DMS114 treated with DMSO at 0.1 percent for 48 hours (cell line): ENCODE measurements around the gene NDUFC2.
"Not testable (repeated sequence)": the region's sequence is repeated elsewhere in the genome, so short reads cannot be mapped to it uniquely, and the experiment has no call there.

Source experiments
- DNase-seq: peaks from one replicate; lab custom pipeline; 2025; ENCODE audit not compliant: unreplicated experiment; lab: John Stamatoyannopoulos, UW

Gene NDUFC2

GRCh38 chr11:78080084-78080817 is 589 bp upstream of the NDUFC2 start:
- no peak for DNase-seq

GRCh38 chr11:78078218-78079167 is 1.2 kb downstream of the NDUFC2 start:
- no peak for DNase-seq

DNA sequence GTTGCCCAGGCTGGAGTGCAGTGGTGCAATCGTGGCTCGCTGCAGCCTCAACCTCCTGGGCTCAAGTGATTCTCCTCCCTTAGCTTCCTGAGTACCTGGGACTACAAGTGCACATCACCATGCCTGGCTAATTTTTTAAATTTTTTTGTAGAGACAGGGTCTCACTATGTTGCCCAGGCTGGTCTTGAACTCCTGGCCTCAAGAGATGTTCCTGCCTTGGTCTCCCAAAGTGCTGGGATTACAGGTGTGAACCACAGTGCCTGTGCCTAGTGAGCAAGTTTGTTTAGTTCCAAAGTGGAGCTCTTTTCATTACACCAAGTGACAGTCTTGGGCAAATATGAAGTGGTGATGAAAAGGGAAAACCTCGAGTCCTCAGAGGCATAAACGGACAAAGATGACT is 2.1 kb downstream of the NDUFC2 start:
- DNase-seq, result not testable (repeated sequence)

DNA sequence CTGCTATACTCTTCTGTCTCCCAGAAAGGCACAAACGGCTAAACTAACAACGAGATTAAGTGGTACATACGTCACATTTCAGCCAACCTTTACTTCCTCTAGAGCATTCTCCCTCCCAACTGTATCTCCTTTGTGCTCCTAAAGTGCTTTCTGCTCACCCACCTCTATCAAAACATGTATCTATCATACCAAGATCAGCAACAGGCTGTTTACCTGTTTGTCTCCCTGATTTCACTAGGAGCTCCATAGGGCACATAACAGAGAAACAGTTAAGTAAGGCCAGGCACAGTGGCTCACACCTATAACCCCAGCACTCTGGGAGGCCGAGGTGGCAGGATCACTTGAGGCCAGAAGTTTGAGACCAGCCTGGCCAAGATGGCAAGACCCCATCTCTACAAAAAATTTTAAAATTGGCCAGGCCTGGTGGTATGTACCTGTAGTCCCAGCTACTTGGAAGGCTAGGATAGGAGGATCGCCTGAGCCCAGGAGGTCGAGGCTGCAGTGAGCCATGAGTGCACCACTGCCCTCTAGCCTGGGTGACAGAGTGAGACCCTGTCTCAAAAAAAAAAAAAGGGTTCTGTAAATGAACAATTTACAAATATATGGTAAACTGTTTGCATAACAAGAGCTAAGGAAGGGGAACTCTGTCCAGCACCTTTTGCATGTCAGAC is 2.8 kb downstream of the NDUFC2 start:
- DNase-seq, result no peak

DNA sequence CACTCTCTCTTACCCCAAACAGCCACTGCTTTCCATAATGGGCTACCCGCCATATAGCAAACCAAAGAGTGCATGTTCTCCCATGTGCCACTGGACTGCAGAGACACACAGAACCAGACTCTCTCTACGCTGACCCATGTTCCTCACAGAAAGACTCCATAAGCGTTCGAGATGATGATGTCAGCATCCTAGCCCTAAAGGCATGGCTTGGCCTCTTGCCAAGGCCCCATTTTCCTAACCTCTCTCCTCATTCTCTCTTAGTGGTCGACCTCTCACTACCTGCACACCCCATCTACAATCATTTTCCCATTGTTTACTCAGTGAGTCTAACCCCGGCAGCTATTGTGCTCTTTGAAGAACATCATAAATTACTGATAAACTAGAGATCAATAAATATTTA is 4.9 kb downstream of the NDUFC2 start:
- no peak for DNase-seq

DNA sequence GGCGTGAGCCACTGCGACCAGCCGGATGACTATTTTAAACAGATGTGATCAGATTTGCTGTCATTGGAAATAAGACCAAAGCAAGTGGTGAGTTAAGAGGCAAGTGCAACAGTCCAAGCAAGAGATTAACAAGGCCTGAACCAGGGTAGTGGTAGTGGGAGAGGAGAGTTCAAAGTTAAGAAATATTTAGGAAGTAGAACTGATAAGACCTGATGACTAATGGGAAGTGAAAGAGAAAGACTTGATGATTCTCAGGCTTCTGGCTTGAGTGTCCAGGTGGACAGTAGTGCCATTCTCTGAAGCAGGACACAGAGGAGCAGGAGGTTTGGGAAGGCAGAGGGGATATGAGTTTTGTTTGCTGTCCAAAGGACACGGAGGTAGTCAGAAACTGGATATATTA is 7.2 kb downstream of the NDUFC2 start:
- DNase-seq, result no peak

GRCh38 chr11:78071717-78072116 is 7.9 kb downstream of the NDUFC2 start:
- no peak for DNase-seq

GRCh38 chr11:78070621-78071020 is 9.0 kb downstream of the NDUFC2 start:
- DNase-seq, result no peak

GRCh38 chr11:78069465-78069864 is 10.2 kb downstream of the NDUFC2 start:
- DNase-seq, result no peak

DNA sequence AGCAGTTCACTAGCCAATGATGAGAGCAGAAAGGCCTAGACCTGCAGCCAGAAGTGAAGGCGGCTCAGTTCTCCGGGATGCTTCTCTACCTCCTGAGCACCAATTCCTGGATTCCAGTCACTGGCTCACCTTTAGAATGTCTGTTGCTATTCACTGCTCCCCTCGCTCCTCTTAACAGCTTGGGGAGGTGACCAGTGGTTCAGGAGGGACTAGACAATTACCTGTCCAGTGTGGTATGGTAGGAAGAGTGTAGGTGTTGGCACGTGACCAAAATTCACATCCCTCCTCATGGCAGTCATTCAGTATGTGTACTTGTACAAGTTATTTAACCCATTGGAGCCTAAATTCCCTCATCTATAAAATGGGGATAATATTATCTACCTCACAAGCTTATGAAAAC is 12.0 kb downstream of the NDUFC2 start:
- no peak for DNase-seq

DNA sequence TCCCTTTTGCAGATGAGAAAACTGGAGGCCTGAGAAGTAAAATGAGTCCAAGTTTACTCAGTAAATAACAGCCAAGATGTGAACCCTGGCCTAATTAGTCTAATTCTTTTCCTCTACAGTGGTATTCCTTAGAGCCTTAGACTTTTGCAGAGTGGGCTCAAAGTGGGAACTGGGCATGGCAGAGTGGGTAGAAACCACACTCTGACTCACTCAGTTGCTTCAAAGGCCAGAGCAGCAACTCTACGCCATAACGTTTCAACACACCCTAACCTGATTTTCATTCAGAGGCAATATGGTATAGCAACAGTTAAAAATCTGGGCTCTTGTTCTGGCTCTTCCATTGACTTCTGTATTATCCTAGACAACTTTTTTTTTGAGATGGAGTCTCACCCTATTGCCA is 13.2 kb downstream of the NDUFC2 start:
- DNase-seq, result no peak

DNA sequence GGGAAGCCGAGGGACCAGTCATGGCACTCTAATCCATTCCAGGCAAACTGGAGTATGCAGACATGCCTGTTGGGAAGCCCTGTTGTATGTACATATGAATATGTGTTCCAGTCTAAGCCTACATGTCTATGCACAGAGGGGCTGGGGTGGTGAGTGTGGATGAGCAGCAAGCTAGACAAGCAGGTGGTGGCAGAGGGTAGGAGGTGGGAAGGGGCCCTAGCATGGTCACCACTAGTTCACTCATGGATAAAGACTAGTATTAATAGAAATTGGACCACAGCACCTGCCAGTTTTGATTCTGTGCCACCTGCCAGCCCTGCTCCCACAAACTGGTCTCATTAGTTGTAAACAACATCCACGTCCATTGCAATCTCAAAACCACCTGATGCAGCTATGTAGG is 14.5 kb downstream of the NDUFC2 start:
- no peak for DNase-seq

- DNase-seq, result no peak
These were observed 16.1 kb downstream of the NDUFC2 start, which contains the start of gene THRSP for GRCh38 chr11:78063440-78064181. Gene THRSP, plus strand, starts transcription at chr11:78063861. Its CDS starts 21 bp downstream, at chr11:78063882.

GRCh38 chr11:78062671-78063070 is 17.0 kb downstream of the NDUFC2 start:
- DNase-seq, result no peak

DNA sequence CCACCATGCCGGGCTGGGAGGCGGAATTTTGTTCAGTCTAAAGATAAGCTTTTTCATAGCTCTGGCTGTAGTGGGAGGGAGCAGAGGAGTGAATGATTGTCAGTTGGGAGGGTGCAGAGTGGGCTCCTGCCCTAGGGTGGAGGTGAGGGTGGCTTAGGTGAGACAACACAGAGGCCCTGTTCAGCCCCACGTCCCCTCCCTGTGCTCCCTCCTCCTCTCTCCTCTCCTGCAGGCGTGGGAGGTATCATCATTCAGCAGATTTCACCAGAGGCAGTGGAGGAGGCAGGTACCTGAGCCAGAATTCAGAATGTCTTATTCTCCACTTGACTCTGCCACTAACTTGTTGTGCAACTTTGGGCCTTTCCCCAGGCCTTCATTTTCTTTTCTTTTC is 17.7 kb downstream of the NDUFC2 start:
- DNase-seq, result no peak

- no peak for DNase-seq
These were observed 18.4 kb downstream of the NDUFC2 start for GRCh38 chr11:78061088-78061920.

- DNase-seq, result no peak
These were observed 19.1 kb downstream of the NDUFC2 start for GRCh38 chr11:78060533-78060932.

DNA sequence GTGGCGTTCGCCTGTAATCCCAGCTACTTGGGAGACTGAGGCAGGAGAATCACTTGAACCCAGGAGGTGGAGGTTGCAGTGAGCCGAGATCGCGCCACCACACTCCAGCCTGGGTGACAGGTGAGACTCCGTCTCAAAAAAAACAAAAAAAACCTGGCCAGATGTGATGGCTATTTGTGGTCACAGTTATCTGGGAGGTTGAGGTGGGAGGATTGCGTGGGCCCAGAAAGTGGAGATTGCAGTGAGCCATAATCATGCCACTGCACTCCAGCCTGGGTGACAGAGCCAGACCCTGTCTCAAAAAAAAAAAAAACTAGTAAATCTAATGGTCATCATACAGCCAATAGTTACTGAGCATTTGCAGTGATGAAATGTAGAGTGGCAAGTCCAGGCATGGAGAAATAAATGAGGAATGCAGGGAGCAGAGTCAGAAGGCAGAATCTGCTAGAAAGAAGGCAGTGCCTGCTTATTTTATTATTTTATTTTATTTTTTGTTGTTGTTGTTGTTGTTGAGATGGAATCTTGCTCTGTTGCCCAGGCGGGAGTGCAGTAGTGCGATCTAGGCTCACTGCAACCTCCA is 19.8 kb downstream of the NDUFC2 start:
- not testable (repeated sequence) for DNase-seq

- DNase-seq, result no peak
These were observed 22.1 kb downstream of the NDUFC2 start for GRCh38 chr11:78057462-78058055.
